Cardiac fibroblast (primary cell): ENCODE results near the gene GLRA2.
A peak's percentile ranks its signal among the peaks of the same experiment; 100 is the strongest.

Source experiments
- DNase-seq, 2 donors: peaks; one replicate each; pipeline versions ENCODE4 v3.0.0 to v3.0.0-alpha.2; 2010; ENCODE audit warnings: low read depth in 2 of 2
- H3K4me3 ChIP-seq, 2 donors: replicated peaks in 1 of 2; 1 replicate in 1 of 2; 2 replicates in 1 of 2; pipeline ENCODE4 v1.5.1; 2011; ENCODE audit warnings: low read depth in 2 of 2, low read length in 2 of 2, mild to moderate bottlenecking in 2 of 2, moderate library complexity in 1 of 2
- TF ChIP-seq, protein P1 (sequence below): IDR thresholded peaks from one replicate; pipeline ENCODE4 v1.5.1; 2011; ENCODE audit warnings: low read depth, mild to moderate bottlenecking, low read length, inconsistent platforms

Gene GLRA2

DNA sequence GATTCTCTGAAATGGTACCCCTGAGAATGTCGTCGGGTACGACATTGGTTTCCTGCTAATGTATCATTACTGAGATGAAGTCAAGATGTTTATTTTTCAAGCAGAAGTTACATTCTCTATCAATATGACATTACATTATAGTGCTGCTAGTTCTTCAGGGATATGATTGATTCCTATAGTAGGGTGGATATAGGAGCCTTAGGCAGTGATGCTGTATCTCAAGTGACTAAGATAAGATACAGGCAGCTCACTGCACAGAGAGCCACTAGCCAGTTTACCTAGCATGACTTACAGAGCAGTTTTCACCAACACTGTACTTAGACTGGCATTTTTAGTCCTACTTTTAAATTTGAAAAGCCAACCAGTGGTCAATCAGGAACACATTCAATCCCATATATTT, 188.6 kb downstream of the GLRA2 start:
- TF ChIP-seq, protein P1, sequence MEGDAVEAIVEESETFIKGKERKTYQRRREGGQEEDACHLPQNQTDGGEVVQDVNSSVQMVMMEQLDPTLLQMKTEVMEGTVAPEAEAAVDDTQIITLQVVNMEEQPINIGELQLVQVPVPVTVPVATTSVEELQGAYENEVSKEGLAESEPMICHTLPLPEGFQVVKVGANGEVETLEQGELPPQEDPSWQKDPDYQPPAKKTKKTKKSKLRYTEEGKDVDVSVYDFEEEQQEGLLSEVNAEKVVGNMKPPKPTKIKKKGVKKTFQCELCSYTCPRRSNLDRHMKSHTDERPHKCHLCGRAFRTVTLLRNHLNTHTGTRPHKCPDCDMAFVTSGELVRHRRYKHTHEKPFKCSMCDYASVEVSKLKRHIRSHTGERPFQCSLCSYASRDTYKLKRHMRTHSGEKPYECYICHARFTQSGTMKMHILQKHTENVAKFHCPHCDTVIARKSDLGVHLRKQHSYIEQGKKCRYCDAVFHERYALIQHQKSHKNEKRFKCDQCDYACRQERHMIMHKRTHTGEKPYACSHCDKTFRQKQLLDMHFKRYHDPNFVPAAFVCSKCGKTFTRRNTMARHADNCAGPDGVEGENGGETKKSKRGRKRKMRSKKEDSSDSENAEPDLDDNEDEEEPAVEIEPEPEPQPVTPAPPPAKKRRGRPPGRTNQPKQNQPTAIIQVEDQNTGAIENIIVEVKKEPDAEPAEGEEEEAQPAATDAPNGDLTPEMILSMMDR, result no peak
- DNase-seq, result no peak
- H3K4me3 ChIP-seq, result no peak overlapping the region

GRCh38 chrX:14718403-14718802, 189.1 kb downstream of the GLRA2 start:
- H3K4me3 ChIP-seq, result no peak overlapping the region
- TF ChIP-seq, protein P1, result no peak
- peak in 1 of 2 donors; percentile 13 for DNase-seq

GRCh38 chrX:14729058-14729457, 199.7 kb downstream of the GLRA2 start:
- H3K4me3 ChIP-seq, result no peak overlapping the region
- DNase-seq, result no peak
- TF ChIP-seq, protein P1, result no peak

- TF ChIP-seq, protein P1, result no peak
- no peak overlapping the region for H3K4me3 ChIP-seq
- DNase-seq, result peak in 1 of 2 donors; percentile 21
Measured at GRCh38 chrX:14738643-14739042, 209.3 kb downstream of the GLRA2 start.

DNA sequence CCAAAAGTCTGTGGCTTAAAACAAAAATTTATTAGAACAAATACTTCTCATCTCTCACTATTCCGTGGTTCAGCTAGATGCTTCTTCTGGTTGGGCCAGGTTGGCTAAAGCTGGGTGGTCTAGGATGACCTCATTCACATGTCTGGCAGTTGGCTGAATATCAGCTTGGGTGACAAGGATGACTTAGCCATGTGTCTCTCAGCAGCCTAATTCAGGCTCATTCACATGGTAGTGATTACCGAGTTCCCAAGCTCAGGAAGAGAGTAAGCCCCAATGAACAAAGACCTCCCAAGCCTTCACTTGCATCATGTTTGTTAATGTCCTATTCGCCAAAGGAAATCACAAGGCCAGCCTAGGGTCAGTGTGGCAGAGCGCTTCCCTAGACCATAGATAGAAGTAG, 224.1 kb downstream of the GLRA2 start:
- TF ChIP-seq, protein P1, result no peak
- no peak overlapping the region for H3K4me3 ChIP-seq
- DNase-seq, result no peak

DNA sequence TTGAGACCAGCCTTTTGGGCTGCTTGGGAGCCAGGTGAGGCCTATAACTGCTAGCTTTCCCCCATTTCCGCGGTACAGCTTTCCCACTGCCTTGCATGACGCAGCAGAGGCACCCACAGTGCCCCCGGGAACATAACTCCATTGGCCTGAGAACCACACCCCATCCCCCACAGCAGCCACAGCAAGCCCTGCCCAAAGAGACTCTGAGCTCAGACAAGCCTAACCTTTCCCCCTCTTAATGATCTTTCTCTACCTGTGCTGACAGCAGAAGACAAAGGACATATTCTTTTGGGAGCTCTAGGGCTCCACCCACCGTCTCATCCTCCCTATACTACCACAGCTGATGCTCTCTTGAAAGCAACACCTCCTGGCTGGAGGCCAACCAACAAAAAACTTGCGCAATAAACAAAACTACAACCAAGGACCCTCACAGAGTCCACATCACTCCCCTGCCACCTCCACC, 228.7 kb downstream of the GLRA2 start:
- DNase-seq, result no peak
- TF ChIP-seq, protein P1, result no peak
- no peak overlapping the region for H3K4me3 ChIP-seq

GRCh38 chrX:14775416-14775815, 246.1 kb downstream of the GLRA2 start:
- TF ChIP-seq, protein P1, result no peak
- DNase-seq, result no peak
- H3K4me3 ChIP-seq, result no peak overlapping the region
